Activated naive CD4-positive, alpha-beta T cell treated with anti-CD3 and anti-CD28 coated beads for 36 hours (primary cell): ENCODE results near the gene MMP12. TPM values are rescaled to one million over a fixed set of nuclear protein-coding genes. Genes with fewer than 3 reads are reported as not detected.
A peak's percentile ranks its signal among the peaks of the same experiment; 100 is the strongest.

Source experiments
- CTCF ChIA-PET: fragments of 350-600 bp; sonication (Branson Sonifier 250); formaldehyde crosslinking; loops from one replicate; lab custom pipeline; 2021; ENCODE audit warnings: antibody characterized with exemption; lab: Charles Lee
- DNase-seq: peaks from one replicate; pipeline ENCODE4 v3.0.0-alpha.2; 2020
- H3K27ac Mint-ChIP-seq: one replicate; pipeline ENCODE4 v1.8.0; 2021; ENCODE audit warnings: mild to moderate bottlenecking, mixed read lengths
- H3K27me3 Mint-ChIP-seq: one replicate; pipeline ENCODE4 v1.8.0; 2021; ENCODE audit warnings: low read depth, mixed read lengths
- H3K36me3 Mint-ChIP-seq: one replicate; pipeline ENCODE4 v1.8.0; 2021; ENCODE audit warnings: low read depth, mixed read lengths
- H3K4me1 Mint-ChIP-seq: one replicate; pipeline ENCODE4 v1.8.0; 2021; ENCODE audit warnings: low read depth, mixed read lengths
- H3K4me3 Mint-ChIP-seq: one replicate; pipeline ENCODE4 v1.8.0; 2021; ENCODE audit warnings: mild to moderate bottlenecking, moderate library complexity, mixed read lengths
- H3K9me3 Mint-ChIP-seq: one replicate; pipeline ENCODE4 v1.8.0; 2021; ENCODE audit warnings: mixed read lengths
- intact Hi-C: fragments of 100-400 bp; cut with micrococcal nuclease; formaldehyde crosslinking; loops from one replicate; pipeline ENCODE4 v1.15.1; 2023
- total RNA-seq, 2 experiments: library from RNA; stranded (reverse); gene quantifications; one replicate each; pipeline ENCODE4 v1.2.3, GENCODE V29; 2021

MMP12 gene
- total RNA-seq, 2 experiments from 2014 or later: not detected

GRCh38 chr11:102843489-102843888 lies 31.3 kb downstream of the MMP12 start, which contains the start of gene MMP3:
TSS of gene MMP3 (minus strand) at chr11:102843609. CDS start at chr11:102843546, 63 bp downstream.
- intact Hi-C loops: no loop called here
- no peaks in the 10 kb centered on the region for H3K9me3 Mint-ChIP-seq
- H3K27me3 Mint-ChIP-seq: peaks cover 7% of the 10 kb centered on the region
- no peaks in the 10 kb centered on the region for H3K4me1 Mint-ChIP-seq
- no peak within 1 kb of the TSS for H3K4me3 Mint-ChIP-seq
- CTCF ChIA-PET: interaction anchor here (0.6 kb wide), 2 partner anchors 59 to 178 kb away, joined by 3 to 4 read pairs; no protein-coding TSS in a partner anchor
- no peak for DNase-seq
- no peaks in the 10 kb centered on the region for H3K36me3 Mint-ChIP-seq
- no peak within 1 kb of the TSS for H3K27ac Mint-ChIP-seq

DNA sequence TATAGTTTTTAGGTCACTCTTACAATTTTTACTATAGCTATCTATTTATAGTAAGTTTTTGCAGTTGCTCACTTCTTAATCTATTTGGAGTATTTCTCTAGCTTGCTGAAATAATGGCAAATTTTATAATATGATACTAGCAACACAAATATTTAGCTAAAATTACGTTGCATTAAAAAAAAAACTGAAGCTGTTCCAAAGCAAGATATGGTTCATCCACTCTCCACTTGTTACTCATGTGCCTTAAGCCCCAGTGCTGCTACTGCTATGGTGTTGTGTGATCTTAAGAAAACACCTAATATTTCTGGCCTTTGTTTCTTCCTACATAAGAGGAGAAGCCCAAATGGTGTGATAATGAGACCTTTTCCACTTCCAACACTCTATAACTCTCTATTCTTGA lies 31.9 kb downstream of the MMP12 start:
- no peak for DNase-seq
- intact Hi-C loops: no loop called here
- CTCF ChIA-PET: interaction anchor here (0.6 to 0.8 kb wide), 3 partner anchors 58 to 177 kb away, joined by 3 to 4 read pairs (median 3); no protein-coding TSS in a partner anchor
- H3K36me3 Mint-ChIP-seq: no peaks in the 10 kb centered on the region
- H3K4me3 Mint-ChIP-seq: no peak overlapping the region
- no peak overlapping the region for H3K27ac Mint-ChIP-seq
- peaks cover 7% of the 10 kb centered on the region for H3K27me3 Mint-ChIP-seq
- H3K4me1 Mint-ChIP-seq: no peaks in the 10 kb centered on the region
- H3K9me3 Mint-ChIP-seq: no peaks in the 10 kb centered on the region

DNA sequence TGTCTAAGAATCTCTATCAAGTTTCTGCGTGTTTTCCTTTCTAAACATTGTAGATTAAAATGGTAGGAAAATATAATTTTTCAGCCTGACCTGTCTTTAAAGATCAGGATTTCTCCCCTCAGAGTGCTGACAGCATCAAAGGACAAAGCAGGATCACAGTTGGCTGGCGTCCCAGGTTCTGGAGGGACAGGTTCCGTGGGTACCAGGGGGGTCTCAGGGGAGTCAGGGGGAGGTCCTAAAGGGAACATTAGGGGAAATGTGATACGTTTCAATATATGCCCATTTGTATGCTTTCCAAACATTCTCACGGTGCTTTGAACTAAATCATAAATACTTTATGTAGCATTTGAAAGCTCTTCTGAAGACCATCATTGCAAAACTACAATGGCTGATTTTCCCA lies 34.8 kb downstream of the MMP12 start:
- no peak for DNase-seq
- intact Hi-C loops: no loop called here
- Mint-ChIP-seq H3K4me3 (no peak overlapping the region), H3K4me1 (no peaks in the 10 kb centered on the region), H3K36me3 (no peaks in the 10 kb centered on the region), H3K9me3 (no peaks in the 10 kb centered on the region), H3K27me3 (peaks cover 3% of the 10 kb centered on the region), H3K27ac (no peak overlapping the region)
- CTCF ChIA-PET: no interaction called here

DNA sequence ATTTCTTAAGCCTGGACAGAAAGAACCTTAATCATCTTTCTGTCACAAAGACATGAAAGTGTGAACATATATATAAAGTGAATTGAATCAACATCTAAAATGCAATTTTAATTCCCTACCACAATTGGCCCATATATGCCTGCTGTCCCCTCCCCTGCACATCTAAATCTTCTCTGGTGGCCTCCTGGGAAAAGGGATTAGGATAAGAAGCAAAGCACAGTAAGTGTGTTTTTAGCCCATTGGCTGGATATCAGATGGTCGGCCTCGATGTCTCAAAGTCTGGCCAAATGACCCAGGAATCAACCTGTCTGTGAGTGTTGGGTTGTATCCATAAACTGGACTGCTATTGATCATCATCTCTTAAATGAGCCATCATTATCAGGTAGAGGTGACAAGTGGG lies 37.1 kb downstream of the MMP12 start:
- Mint-ChIP-seq H3K9me3 (no peaks in the 10 kb centered on the region), H3K27ac (no peak overlapping the region), H3K4me3 (no peak overlapping the region), H3K36me3 (no peaks in the 10 kb centered on the region), H3K27me3 (peaks cover 3% of the 10 kb centered on the region), H3K4me1 (no peaks in the 10 kb centered on the region)
- DNase-seq: no peak
- intact Hi-C loops: no loop called here
- CTCF ChIA-PET: no interaction called here

DNA sequence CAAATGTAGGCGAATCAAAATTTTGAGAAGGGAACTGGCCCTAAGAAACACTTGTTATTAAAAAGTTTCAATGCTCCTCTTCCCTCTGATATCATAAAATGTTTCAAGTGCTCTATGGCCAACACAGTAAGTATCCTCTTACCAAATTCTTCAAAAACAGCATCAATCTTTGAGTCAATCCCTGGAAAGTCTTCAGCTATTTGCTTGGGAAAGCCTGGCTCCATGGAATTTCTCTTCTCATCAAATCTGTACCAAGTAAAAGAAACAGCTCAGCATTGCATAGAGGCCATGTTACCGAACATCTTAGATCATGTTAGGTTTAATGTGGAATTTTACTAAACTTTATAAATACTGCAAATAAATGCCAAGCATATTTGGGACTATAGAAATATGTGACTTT lies 37.6 kb downstream of the MMP12 start:
- DNase-seq: no peak
- CTCF ChIA-PET: no interaction called here
- Mint-ChIP-seq H3K4me1 (no peaks in the 10 kb centered on the region), H3K36me3 (no peaks in the 10 kb centered on the region), H3K27me3 (peaks cover 8% of the 10 kb centered on the region), H3K9me3 (no peaks in the 10 kb centered on the region), H3K27ac (no peak overlapping the region), H3K4me3 (no peak overlapping the region)
- intact Hi-C loops: no loop called here

DNA sequence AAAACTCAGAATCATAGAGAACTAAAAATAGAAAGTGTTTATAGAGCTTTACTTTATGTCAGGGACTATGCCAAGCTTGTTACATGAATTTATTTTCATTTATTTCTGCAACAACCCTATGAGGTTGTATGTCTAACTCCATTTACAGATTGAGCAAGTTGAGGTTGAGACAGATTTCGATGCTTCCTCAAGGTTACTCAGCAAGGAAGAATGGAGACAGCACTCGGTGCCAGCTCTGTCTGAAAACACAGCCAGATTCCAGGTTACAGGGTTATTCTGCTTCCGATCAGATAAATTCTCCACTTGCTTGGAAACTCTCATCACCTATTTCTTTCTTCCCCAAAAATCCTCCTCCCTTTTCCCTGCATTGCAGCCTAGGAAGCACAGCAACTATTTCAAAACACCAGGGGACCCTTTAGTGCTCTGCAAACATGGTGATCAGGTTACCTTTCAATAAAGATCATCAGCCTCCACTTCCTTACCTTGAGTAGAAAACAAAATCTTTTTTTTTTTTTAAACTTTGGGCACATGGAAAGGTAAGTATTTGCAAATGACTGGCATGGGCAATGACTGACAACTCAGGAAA lies 38.4 kb downstream of the MMP12 start:
- CTCF ChIA-PET: no interaction called here
- intact Hi-C loops: no loop called here

GRCh38 chr11:102833731-102834130 lies 41.1 kb downstream of the MMP12 start:
- CTCF ChIA-PET: interaction anchor here (1.3 kb wide), 1 partner anchor 107 kb away, joined by 3 read pairs; no protein-coding TSS in a partner anchor
- Mint-ChIP-seq H3K9me3 (no peaks in the 10 kb centered on the region), H3K36me3 (no peaks in the 10 kb centered on the region), H3K27ac (no peak overlapping the region), H3K4me3 (no peak overlapping the region), H3K4me1 (no peaks in the 10 kb centered on the region), H3K27me3 (peaks cover 22% of the 10 kb centered on the region)
- DNase-seq: no peak
- intact Hi-C loops: no loop called here

More for the DNA sequence above, 38.4 kb downstream of the MMP12 start:
- no peaks in the 10 kb centered on the region for H3K4me1 Mint-ChIP-seq
- H3K27ac Mint-ChIP-seq: no peak overlapping the region
- peaks cover 15% of the 10 kb centered on the region for H3K27me3 Mint-ChIP-seq
- no peaks in the 10 kb centered on the region for H3K36me3 Mint-ChIP-seq
- H3K4me3 Mint-ChIP-seq: no peak overlapping the region
- DNase-seq: no peak
- H3K9me3 Mint-ChIP-seq: no peaks in the 10 kb centered on the region

DNA sequence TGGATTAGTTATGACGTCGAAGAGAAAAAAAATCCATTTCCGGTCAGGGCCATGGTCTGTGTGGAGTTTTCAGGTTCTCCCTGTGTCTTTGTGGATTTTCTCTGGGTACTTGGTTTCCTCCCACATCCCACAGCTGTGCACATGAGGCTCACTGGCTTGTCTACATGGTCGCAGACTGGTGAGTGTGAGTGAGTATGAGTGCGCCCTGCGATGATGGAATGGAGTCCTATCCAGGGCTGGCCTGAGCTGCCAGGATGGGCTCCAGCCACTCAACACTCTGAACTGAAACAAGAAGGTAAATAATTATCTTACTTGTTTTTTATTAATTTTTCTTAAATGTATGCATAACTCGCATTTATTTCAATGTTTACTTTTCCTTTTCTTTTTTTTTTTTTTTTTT lies 42.2 kb downstream of the MMP12 start:
- intact Hi-C loops: no loop called here
- H3K27ac Mint-ChIP-seq: no peak overlapping the region

DNA sequence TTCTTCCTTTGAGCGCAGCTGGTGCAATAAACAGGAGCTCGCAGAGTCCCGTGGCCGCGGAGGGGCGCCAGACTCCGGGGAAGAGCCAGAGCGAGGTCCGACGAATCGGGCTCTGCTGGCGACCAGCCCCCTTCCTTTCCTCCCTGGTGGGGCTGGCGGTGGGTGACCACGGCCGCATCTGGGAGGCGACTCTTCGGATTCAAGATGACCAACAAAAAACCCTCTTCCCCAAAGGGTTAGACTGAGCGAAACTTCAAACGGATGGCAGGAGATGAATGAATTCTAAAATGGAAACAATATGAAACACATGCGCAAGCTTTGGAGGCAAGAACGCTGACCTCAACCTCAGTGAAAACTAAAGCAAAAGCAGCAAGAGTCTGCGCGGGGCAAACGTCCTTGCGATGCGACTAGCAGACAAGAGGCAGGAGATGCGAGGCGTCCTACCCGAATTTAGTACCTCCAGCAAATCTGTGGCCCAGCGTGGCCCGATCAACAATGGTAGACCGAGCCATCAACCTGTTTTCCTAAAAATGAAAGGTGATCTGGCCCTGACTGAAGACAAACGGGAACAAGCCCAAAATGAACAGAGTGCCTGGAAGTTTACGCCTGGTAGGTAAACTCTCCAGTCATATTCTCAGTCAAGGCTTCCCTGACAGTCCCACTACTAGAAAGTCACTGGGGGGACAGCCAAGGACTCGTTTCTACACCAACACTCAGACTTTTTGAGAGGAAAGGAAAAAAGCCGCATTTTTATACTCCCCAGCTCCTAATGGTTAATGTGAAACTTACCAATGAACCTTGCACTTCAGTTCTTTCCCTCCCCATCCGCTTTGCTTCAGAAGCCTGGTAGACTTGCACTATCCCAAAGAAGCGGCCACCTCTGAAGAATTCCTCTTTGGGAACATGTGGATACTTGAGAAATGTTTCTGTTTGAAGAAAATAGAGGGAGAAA lies 43.0 kb downstream of the MMP12 start:
- H3K9me3 Mint-ChIP-seq: no peaks in the 10 kb centered on the region
- CTCF ChIA-PET: interaction anchor here (0.9 to 1.0 kb wide), 2 partner anchors 109 to 110 kb away, joined by 3 read pairs; no protein-coding TSS in a partner anchor
- peaks cover 26% of the 10 kb centered on the region for H3K27me3 Mint-ChIP-seq
- no peak overlapping the region for H3K27ac Mint-ChIP-seq
- H3K4me1 Mint-ChIP-seq: no peaks in the 10 kb centered on the region
- intact Hi-C loops: loop anchor here (1.0 kb wide), 2 partner anchors 110 to 224 kb away; no protein-coding TSS in a partner anchor
- peak; percentile 54 for DNase-seq
- peak overlapping the region; percentile 19 for H3K4me3 Mint-ChIP-seq
- no peaks in the 10 kb centered on the region for H3K36me3 Mint-ChIP-seq

More for the DNA sequence above, 42.2 kb downstream of the MMP12 start:
- Mint-ChIP-seq H3K27me3 (peaks cover 22% of the 10 kb centered on the region), H3K36me3 (no peaks in the 10 kb centered on the region), H3K4me1 (no peaks in the 10 kb centered on the region), H3K4me3 (no peak overlapping the region), H3K9me3 (no peaks in the 10 kb centered on the region)
- DNase-seq: no peak
- CTCF ChIA-PET: no interaction called here

GRCh38 chr11:102831128-102831488 lies 43.7 kb downstream of the MMP12 start:
- Mint-ChIP-seq H3K27me3 (peaks cover 26% of the 10 kb centered on the region), H3K4me3 (no peak overlapping the region), H3K36me3 (no peaks in the 10 kb centered on the region), H3K4me1 (no peaks in the 10 kb centered on the region), H3K9me3 (no peaks in the 10 kb centered on the region), H3K27ac (no peak overlapping the region)
- DNase-seq: no peak
- intact Hi-C loops: loop anchor here (1.0 kb wide), 2 partner anchors 110 to 224 kb away; no protein-coding TSS in a partner anchor
- CTCF ChIA-PET: interaction anchor here (0.9 to 1.0 kb wide), 2 partner anchors 109 to 111 kb away, joined by 3 read pairs; no protein-coding TSS in a partner anchor

- no peak overlapping the region for H3K4me3 Mint-ChIP-seq
- DNase-seq: no peak
- H3K27me3 Mint-ChIP-seq: peaks cover 28% of the 10 kb centered on the region
- H3K27ac Mint-ChIP-seq: no peak overlapping the region
- H3K4me1 Mint-ChIP-seq: no peaks in the 10 kb centered on the region
- H3K9me3 Mint-ChIP-seq: no peaks in the 10 kb centered on the region
- intact Hi-C loops: no loop called here
- no peaks in the 10 kb centered on the region for H3K36me3 Mint-ChIP-seq
- CTCF ChIA-PET: interaction anchor here (0.7 kb wide), 1 partner anchor 111 kb away, joined by 3 read pairs; no protein-coding TSS in a partner anchor
These were observed 44.6 kb downstream of the MMP12 start for GRCh38 chr11:102830001-102830727.
